Karpas-422 (cell line): Measurements from ENCODE around the gene SEMA3A. TPM values are rescaled to one million over a fixed set of nuclear protein-coding genes. Genes with fewer than 3 reads are reported as not detected.
"Not testable (repeated sequence)": the region's sequence is repeated elsewhere in the genome, so short reads cannot be mapped to it uniquely, and the experiment has no call there.

Experiments used
- DNase-seq: peaks from one replicate; pipeline ENCODE4 v3.0.0-alpha.2; 2015
- H2AFZ ChIP-seq: fragments of 200-600 bp; sonication (generic); 2 replicates; pipeline ENCODE4 v1.6.1; 2014; ENCODE audit warnings: antibody characterized with exemption, low read length, mixed read lengths
- H3K27ac ChIP-seq: fragments of 200-600 bp; sonication (generic); 2 replicates; pipeline ENCODE4 v1.5.1; 2014; ENCODE audit warnings: mild to moderate bottlenecking, low read length, moderate library complexity
- H3K27me3 ChIP-seq: fragments of 200-600 bp; sonication (generic); 2 replicates; pipeline ENCODE4 v1.6.1; 2014; ENCODE audit warnings: low read length, mixed read lengths
- H3K36me3 ChIP-seq: fragments of 200-600 bp; sonication (generic); 2 replicates; pipeline ENCODE4 v1.6.1; 2014; ENCODE audit warnings: low read length, mixed read lengths; ENCODE audit not compliant: insufficient read depth
- H3K4me1 ChIP-seq: fragments of 200-600 bp; sonication (generic); 2 replicates; pipeline ENCODE4 v1.6.1; 2014; ENCODE audit warnings: mild to moderate bottlenecking, low read length, mixed read lengths
- H3K4me2 ChIP-seq: fragments of 200-600 bp; sonication (generic); 2 replicates; pipeline ENCODE4 v1.6.1; 2014; ENCODE audit warnings: low read length, low read depth, mild to moderate bottlenecking; ENCODE audit not compliant: poor library complexity, severe bottlenecking
- H3K4me3 ChIP-seq: fragments of 200-600 bp; sonication (generic); 2 replicates; pipeline ENCODE4 v1.5.1; 2014; ENCODE audit warnings: mild to moderate bottlenecking, antibody characterized with exemption, low read length, mixed read lengths
- H3K79me2 ChIP-seq: fragments of 200-600 bp; sonication (generic); 2 replicates; pipeline ENCODE4 v1.6.1; 2014; ENCODE audit warnings: mild to moderate bottlenecking, low read length, mixed read lengths
- H3K9ac ChIP-seq: fragments of 200-600 bp; sonication (generic); 2 replicates; pipeline ENCODE4 v1.6.0; 2014; ENCODE audit warnings: low read length
- H3K9me2 ChIP-seq: fragments of 200-600 bp; sonication (generic), shearing (Covaris generic); replicated peaks from 2 replicates; pipeline ENCODE4 v1.6.0; 2014; ENCODE audit warnings: mild to moderate bottlenecking, low read length, moderate library complexity; ENCODE audit not compliant: insufficient read depth
- H3K9me3 ChIP-seq: fragments of 300-700, 200-600 bp; sonication (generic); 2 replicates; pipeline ENCODE4 v1.6.1; 2014; ENCODE audit warnings: low read length, mixed read lengths
- H4K20me1 ChIP-seq: fragments of 200-600 bp; sonication (generic); 2 replicates; pipeline ENCODE4 v1.6.1; 2014; ENCODE audit warnings: mild to moderate bottlenecking, antibody characterized with exemption, low read length, low read depth; ENCODE audit not compliant: insufficient read depth
- total RNA-seq: library from RNA; depleted of rRNA; stranded (reverse); fragments of >200 nt; shearing (Covaris generic); gene quantifications from 2 replicates; pipeline ENCODE4 v1.2.3, GENCODE V29; 2014; ENCODE audit warnings: low replicate concordance

The SEMA3A gene
- total RNA-seq, 1 experiment from 2014 or later: not detected

- no peak for DNase-seq
These were observed 117.3 kb downstream of the SEMA3A start for GRCh38 chr7:84077336-84077735.

GRCh38 chr7:84076219-84076618, 118.4 kb downstream of the SEMA3A start:
- Histone ChIP-seq H3K9me2 (no peaks in the 10 kb centered on the region), H3K4me3 (no peak overlapping the region), H3K4me1 (no peaks in the 10 kb centered on the region), H3K4me2 (no peak overlapping the region), H3K36me3 (no peaks in the 10 kb centered on the region), H3K27ac (no peak overlapping the region), H4K20me1 (no peaks in the 10 kb centered on the region), H3K79me2 (no peaks in the 10 kb centered on the region), H3K9me3 (peaks cover under 1% of the 10 kb centered on the region; the same call in 1 of the 2 replicates), H3K27me3 (no peaks in the 10 kb centered on the region), H2AFZ (no peak overlapping the region), H3K9ac (no peak overlapping the region)
- no peak for DNase-seq

More at GRCh38 chr7:84077336-84077735, 117.3 kb downstream of the SEMA3A start:
- H3K27ac ChIP-seq: no peak overlapping the region
- no peaks in the 10 kb centered on the region for H3K79me2 ChIP-seq
- H4K20me1 ChIP-seq: no peaks in the 10 kb centered on the region
- no peak overlapping the region for H3K4me2 ChIP-seq
- no peak overlapping the region for H2AFZ ChIP-seq
- H3K36me3 ChIP-seq: no peaks in the 10 kb centered on the region
- H3K4me1 ChIP-seq: no peaks in the 10 kb centered on the region
- H3K9me2 ChIP-seq: no peaks in the 10 kb centered on the region
- H3K9ac ChIP-seq: no peak overlapping the region
- no peaks in the 10 kb centered on the region for H3K27me3 ChIP-seq
- no peak overlapping the region for H3K4me3 ChIP-seq
- H3K9me3 ChIP-seq: peaks cover 2% of the 10 kb centered on the region; the same call in 1 of the 2 replicates

DNA sequence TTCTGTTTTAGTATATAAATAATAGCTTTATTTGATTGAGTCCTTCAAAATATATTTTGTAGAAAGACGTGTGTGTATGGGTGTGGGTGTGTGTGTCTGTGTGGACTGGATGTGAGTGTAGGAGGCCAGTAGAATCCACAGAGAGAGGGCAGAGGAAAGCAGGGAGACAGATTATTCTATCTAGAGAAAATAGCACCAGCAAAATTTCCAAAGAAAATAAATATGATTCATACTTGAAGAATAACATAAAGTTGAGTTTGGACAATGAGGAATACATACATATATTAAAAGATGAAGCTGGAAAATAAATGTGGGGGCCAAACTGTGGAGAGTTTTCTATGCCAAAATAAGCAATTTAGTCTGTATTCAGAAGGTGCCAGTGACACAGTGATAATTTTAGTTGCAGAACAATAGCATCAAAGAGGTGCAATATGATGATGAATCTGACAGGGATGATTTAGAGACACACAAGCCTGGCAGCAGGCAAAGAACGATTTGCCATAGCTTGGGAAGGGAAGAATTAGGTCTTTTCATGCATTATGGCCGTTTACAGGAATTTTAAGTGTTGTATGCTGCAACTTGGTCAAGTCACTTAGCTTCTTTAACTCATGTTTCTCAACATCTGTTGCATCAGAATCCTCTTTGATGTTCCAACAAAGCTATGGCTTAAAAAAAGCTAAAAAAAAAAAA, 121.3 kb downstream of the SEMA3A start:
- Histone ChIP-seq H3K9me3 (peaks cover 4% of the 10 kb centered on the region; the same call in 1 of the 2 replicates), H3K4me3 (no peak overlapping the region), H3K36me3 (no peaks in the 10 kb centered on the region), H3K9ac (no peak overlapping the region), H3K27me3 (no peaks in the 10 kb centered on the region), H3K9me2 (no peaks in the 10 kb centered on the region), H4K20me1 (no peaks in the 10 kb centered on the region), H3K27ac (no peak overlapping the region), H3K4me2 (no peak overlapping the region), H3K79me2 (no peaks in the 10 kb centered on the region), H2AFZ (no peak overlapping the region), H3K4me1 (no peaks in the 10 kb centered on the region)
- no peak for DNase-seq

DNA sequence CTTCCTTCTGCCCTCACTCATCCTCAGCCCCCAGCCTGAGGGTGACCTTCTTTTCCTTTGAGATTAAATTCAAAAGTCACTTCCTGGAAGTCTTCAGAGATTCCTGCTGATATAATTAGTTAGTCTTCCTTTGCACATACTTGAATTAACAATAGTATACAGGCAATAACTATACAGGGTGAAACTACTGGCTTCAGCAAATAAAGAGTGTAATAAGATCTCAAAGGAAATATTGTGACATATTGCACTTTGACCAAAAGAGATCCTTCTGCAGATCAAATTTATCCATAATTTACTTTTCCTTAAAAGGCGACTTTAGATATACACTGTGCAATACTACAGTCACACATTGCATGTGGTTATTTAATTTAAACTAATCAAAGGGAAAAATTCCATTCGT, 123.8 kb downstream of the SEMA3A start:
- no peaks in the 10 kb centered on the region for H3K36me3 ChIP-seq
- H2AFZ ChIP-seq: no peak overlapping the region
- no peak overlapping the region for H3K4me2 ChIP-seq
- no peaks in the 10 kb centered on the region for H3K79me2 ChIP-seq
- H3K27ac ChIP-seq: no peak overlapping the region
- no peak overlapping the region for H3K4me3 ChIP-seq
- H3K27me3 ChIP-seq: no peaks in the 10 kb centered on the region
- no peaks in the 10 kb centered on the region for H3K9me2 ChIP-seq
- H3K4me1 ChIP-seq: no peaks in the 10 kb centered on the region
- H3K9ac ChIP-seq: no peak overlapping the region
- peaks cover 4% of the 10 kb centered on the region; the same call in 1 of the 2 replicates for H3K9me3 ChIP-seq
- no peaks in the 10 kb centered on the region for H4K20me1 ChIP-seq
- DNase-seq: no peak

- no peaks in the 10 kb centered on the region for H3K79me2 ChIP-seq
- peaks cover 4% of the 10 kb centered on the region; the same call in 1 of the 2 replicates for H3K9me3 ChIP-seq
- no peak overlapping the region for H2AFZ ChIP-seq
- H3K4me3 ChIP-seq: no peak overlapping the region
- H3K4me1 ChIP-seq: no peaks in the 10 kb centered on the region
- no peaks in the 10 kb centered on the region for H3K36me3 ChIP-seq
- no peak overlapping the region for H3K27ac ChIP-seq
- H3K9ac ChIP-seq: no peak overlapping the region
- H3K4me2 ChIP-seq: no peak overlapping the region
- no peaks in the 10 kb centered on the region for H4K20me1 ChIP-seq
- no peaks in the 10 kb centered on the region for H3K9me2 ChIP-seq
- DNase-seq: no peak
- no peaks in the 10 kb centered on the region for H3K27me3 ChIP-seq
These were observed 124.5 kb downstream of the SEMA3A start for GRCh38 chr7:84069999-84070500.

DNA sequence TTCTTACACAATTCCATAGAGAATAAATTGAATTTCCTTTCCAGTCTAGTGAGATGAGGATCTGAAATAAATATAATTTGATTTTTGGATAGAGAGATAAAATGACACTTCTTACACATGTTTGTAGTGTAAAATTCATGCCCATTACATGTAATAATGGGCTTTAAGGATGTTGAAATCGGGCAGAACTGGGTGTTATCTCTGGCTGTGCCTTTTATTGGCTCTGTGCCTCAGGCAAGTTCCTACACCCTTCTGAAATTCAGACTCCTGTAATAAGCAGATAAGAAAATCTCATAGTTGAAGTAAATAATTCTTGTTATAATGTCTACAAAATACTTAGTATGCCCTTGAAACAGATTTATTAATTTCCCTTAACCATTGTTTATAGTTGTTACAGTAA, 125.6 kb downstream of the SEMA3A start:
- Histone ChIP-seq H2AFZ (no peak overlapping the region), H4K20me1 (no peaks in the 10 kb centered on the region)

DNA sequence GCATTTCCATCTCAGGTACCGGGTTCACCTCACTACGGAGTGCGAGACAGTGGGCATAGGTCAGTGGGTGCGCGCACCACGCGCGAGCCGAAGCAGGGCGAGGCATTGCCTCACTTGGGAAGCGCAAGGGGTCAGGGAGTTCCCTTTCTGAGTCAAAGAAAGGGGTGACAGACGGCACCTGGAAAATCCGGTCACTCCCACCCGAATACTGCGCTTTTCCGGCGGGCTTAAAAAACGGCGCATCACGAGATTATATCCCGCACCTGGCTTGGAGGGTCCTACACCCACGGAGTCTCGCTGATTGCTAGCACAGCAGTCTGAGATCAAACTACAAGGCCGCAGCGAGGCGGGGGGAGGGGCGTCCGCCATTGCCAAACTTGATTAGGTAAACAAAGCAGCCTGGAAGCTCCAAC, 132.1 kb downstream of the SEMA3A start:
- not testable (repeated sequence) for H4K20me1 ChIP-seq, H3K27ac ChIP-seq, H3K4me2 ChIP-seq, H3K27me3 ChIP-seq, H3K4me3 ChIP-seq, H3K9ac ChIP-seq, H3K36me3 ChIP-seq, H3K4me1 ChIP-seq, H3K79me2 ChIP-seq, H2AFZ ChIP-seq, DNase-seq, H3K9me2 ChIP-seq
- peaks cover 18% of the 10 kb centered on the region for H3K9me3 ChIP-seq

More for the DNA sequence above, 125.6 kb downstream of the SEMA3A start:
- no peaks in the 10 kb centered on the region for H3K79me2 ChIP-seq
- H3K9me2 ChIP-seq: no peaks in the 10 kb centered on the region
- H3K4me1 ChIP-seq: no peaks in the 10 kb centered on the region
- H3K4me2 ChIP-seq: no peak overlapping the region
- no peaks in the 10 kb centered on the region for H3K27me3 ChIP-seq
- no peak overlapping the region for H3K4me3 ChIP-seq
- H3K36me3 ChIP-seq: no peaks in the 10 kb centered on the region
- no peak overlapping the region for H3K9ac ChIP-seq
- H3K27ac ChIP-seq: no peak overlapping the region
- DNase-seq: no peak
- H3K9me3 ChIP-seq: peaks cover 4% of the 10 kb centered on the region; the same call in 1 of the 2 replicates

GRCh38 chr7:84060760-84061261, 133.8 kb downstream of the SEMA3A start:
- no peak for DNase-seq
- no peak overlapping the region for H3K9ac ChIP-seq
- no peaks in the 10 kb centered on the region for H3K27me3 ChIP-seq
- H3K4me2 ChIP-seq: no peak overlapping the region
- peaks cover 25% of the 10 kb centered on the region for H3K9me3 ChIP-seq
- H3K36me3 ChIP-seq: no peaks in the 10 kb centered on the region
- no peaks in the 10 kb centered on the region for H4K20me1 ChIP-seq
- no peak overlapping the region for H3K4me3 ChIP-seq
- no peaks in the 10 kb centered on the region for H3K4me1 ChIP-seq
- H2AFZ ChIP-seq: no peak overlapping the region
- H3K9me2 ChIP-seq: no peaks in the 10 kb centered on the region
- no peak overlapping the region for H3K27ac ChIP-seq
- no peaks in the 10 kb centered on the region for H3K79me2 ChIP-seq
